Middle frontal gyrus (tissue), 1 donor: ENCODE measurements around the gene ZSWIM6.

ENCODE experiments used
- DNase-seq: peaks from one replicate; pipeline ENCODE4 v3.0.0-alpha.2; 2015; ENCODE audit warnings: low spot score; ENCODE audit errors: extremely low spot score

Gene ZSWIM6

GRCh38 chr5:61472172-61472958 is 140.3 kb downstream of the ZSWIM6 start:
- DNase-seq = no peak

GRCh38 chr5:61474746-61475145 is 142.7 kb downstream of the ZSWIM6 start:
- no peak for DNase-seq

GRCh38 chr5:61477788-61478187 is 145.7 kb downstream of the ZSWIM6 start:
- no peak for DNase-seq

GRCh38 chr5:61479850-61480614 is 148.0 kb downstream of the ZSWIM6 start:
- DNase-seq = no peak

- DNase-seq = no peak
Observed at GRCh38 chr5:61482980-61483379, 150.9 kb downstream of the ZSWIM6 start.

GRCh38 chr5:61486476-61486875 is 154.4 kb downstream of the ZSWIM6 start:
- DNase-seq = no peak

GRCh38 chr5:61489574-61489973 is 157.5 kb downstream of the ZSWIM6 start:
- no peak for DNase-seq

- DNase-seq = no peak
Observed at GRCh38 chr5:61491861-61492260, 159.8 kb downstream of the ZSWIM6 start.

- DNase-seq = no peak
Observed at GRCh38 chr5:61493973-61494372, 161.9 kb downstream of the ZSWIM6 start.

- DNase-seq = peak; percentile 38
Observed at GRCh38 chr5:61496446-61496845, 164.4 kb downstream of the ZSWIM6 start.

GRCh38 chr5:61496860-61497259 is 164.8 kb downstream of the ZSWIM6 start:
- no peak for DNase-seq

- no peak for DNase-seq
Observed at GRCh38 chr5:61498121-61498520, 166.1 kb downstream of the ZSWIM6 start.

- DNase-seq = no peak
Observed at GRCh38 chr5:61501971-61502370, 169.9 kb downstream of the ZSWIM6 start.

GRCh38 chr5:61504143-61504770 is 172.2 kb downstream of the ZSWIM6 start:
- no peak for DNase-seq

- no peak for DNase-seq
Observed at GRCh38 chr5:61505281-61505680, 173.2 kb downstream of the ZSWIM6 start.

- no peak for DNase-seq
Observed at GRCh38 chr5:61507232-61507631, 175.2 kb downstream of the ZSWIM6 start.

- no peak for DNase-seq
Observed at GRCh38 chr5:61516946-61517345, 184.9 kb downstream of the ZSWIM6 start.

GRCh38 chr5:61519728-61520277 is 187.7 kb downstream of the ZSWIM6 start:
- no peak for DNase-seq

- no peak for DNase-seq
Observed at GRCh38 chr5:61523073-61523472, 191.0 kb downstream of the ZSWIM6 start.

GRCh38 chr5:61523997-61524396 is 191.9 kb downstream of the ZSWIM6 start:
- no peak for DNase-seq

GRCh38 chr5:61525512-61526206 is 193.6 kb downstream of the ZSWIM6 start:
- DNase-seq = no peak
